Panc1 (cell line): ENCODE measurements around the gene TTPAL. TPM values are rescaled to one million over a fixed set of nuclear protein-coding genes. Genes with fewer than 3 reads are reported as not detected.
A peak's percentile ranks its signal among the peaks of the same experiment; 100 is the strongest.

ENCODE experiments used
- ATAC-seq: fragments of 200-7000 bp; cut with Tn5 transposase; 2 replicates; pipeline ENCODE4 v1.9.1; 2020; ENCODE audit warnings: mild to moderate bottlenecking, moderate library complexity
- BruUV-seq: library from RNA; stranded (reverse); fragments of 400-500 nt; replicated peaks from 2 replicates; lab custom pipeline; 2021; lab: Mats Ljungman, UMichigan
- CTCF ChIA-PET: fragments of 300-600 bp; sonication (Branson Sonifier 250); formaldehyde crosslinking; loops from one replicate; lab custom pipeline; 2022; ENCODE audit warnings: antibody characterized with exemption; lab: Charles Lee
- POLR2A ChIA-PET: fragments of 300-600 bp; sonication (Branson Sonifier 250); formaldehyde crosslinking; loops from one replicate; lab custom pipeline; 2022; ENCODE audit warnings: antibody characterized with exemption; lab: Charles Lee
- DNase-seq: peaks from one replicate; pipeline ENCODE4 v3.0.0-alpha.2; 2010; ENCODE audit warnings: low read depth, low spot score
- H3K27ac ChIP-seq: 2 replicates; pipeline ENCODE4 v1.5.1; 2011; ENCODE audit warnings: mild to moderate bottlenecking, low read length, inconsistent platforms
- H3K27me3 ChIP-seq: fragments of 200-500 bp; sonication (Bioruptor generic); 2 replicates; pipeline ENCODE4 v1.6.0; 2014; ENCODE audit warnings: low read length, inconsistent platforms; ENCODE audit not compliant: control insufficient read depth, insufficient read depth
- H3K36me3 ChIP-seq: fragments of 200-500 bp; sonication (Bioruptor generic); 2 replicates; pipeline ENCODE4 v1.5.1; 2014; ENCODE audit warnings: inconsistent platforms, mild to moderate bottlenecking, low read length, moderate library complexity; ENCODE audit not compliant: control insufficient read depth, insufficient read depth
- H3K4me1 ChIP-seq: 2 replicates; pipeline ENCODE4 v1.5.1; 2011; ENCODE audit warnings: inconsistent platforms, mild to moderate bottlenecking, low read length, moderate library complexity; ENCODE audit not compliant: control insufficient read depth, insufficient read depth
- H3K4me3 ChIP-seq, 2 experiments: 2 replicates each; pipeline ENCODE4 v1.5.1; 2011 to 2012; ENCODE audit warnings: low read depth in 2 of 2, low read length in 2 of 2, mild to moderate bottlenecking in 2 of 2, inconsistent platforms in 1 of 2, moderate library complexity in 1 of 2
- H3K9me3 ChIP-seq: fragments of 200-500 bp; sonication (Bioruptor generic); 2 replicates; pipeline ENCODE4 v1.5.1; 2014; ENCODE audit warnings: low read depth, mild to moderate bottlenecking, inconsistent platforms, low read length, moderate library complexity; ENCODE audit not compliant: control insufficient read depth, insufficient read depth
- CTCF ChIP-seq: fragments of 450-650 bp; IDR thresholded peaks from 2 replicates; pipeline ENCODE4 v1.5.1; 2017; ENCODE audit warnings: mild to moderate bottlenecking
- POLR2AphosphoS5 ChIP-seq: IDR thresholded peaks from 2 replicates; pipeline ENCODE4 v1.6.1; 2012; ENCODE audit warnings: mild to moderate bottlenecking, low read depth, low read length, moderate library complexity
- REST ChIP-seq, 2 experiments: IDR thresholded peaks; 2 replicates each; pipeline ENCODE4 v1.6.1; 2011 to 2012; ENCODE audit warnings: low read depth in 2 of 2, control low read depth in 1 of 2, low read length in 1 of 2, mild to moderate bottlenecking in 1 of 2, moderate library complexity in 1 of 2; ENCODE audit not compliant: insufficient read depth in 1 of 2
- SIN3A ChIP-seq: IDR thresholded peaks from 2 replicates; pipeline ENCODE4 v1.6.1; 2012; ENCODE audit warnings: low read depth, mild to moderate bottlenecking, low read length, moderate library complexity, borderline replicate concordance; ENCODE audit not compliant: insufficient read depth
- TCF7L2 ChIP-seq: IDR thresholded peaks from 2 replicates; pipeline ENCODE4 v1.6.1; 2011; ENCODE audit warnings: mild to moderate bottlenecking, low read depth, low read length, inconsistent platforms
- in situ Hi-C: cut with HindIII; loops from 2 replicates; pipeline ENCODE4 v1.10.0; 2016; ENCODE audit warnings: low sequenced_read_pairs, low pct_unique_long_range_greater_than_20kb
- intact Hi-C: fragments of 100-400 bp; cut with micrococcal nuclease; formaldehyde crosslinking; loops from one replicate; pipeline ENCODE4 v1.10.0; 2022; ENCODE audit not compliant: unreplicated experiment
- total RNA-seq: library from RNA; stranded (reverse); gene quantifications from one replicate; pipeline ENCODE4 v1.2.1, GENCODE V29; 2021; ENCODE audit not compliant: unreplicated experiment

Gene TTPAL
- total RNA-seq, 1 experiment from 2014 or later: 37.4 TPM

- BruUV-seq: no TSS peak
- no peak for ATAC-seq
- Histone ChIP-seq H3K4me1 (peaks cover 13% of the 10 kb centered on the region), H3K27ac (peak overlapping the region; percentile 88), H3K9me3 (no peaks in the 10 kb centered on the region), H3K4me3 (peak overlapping the region; percentile 68 to 94), H3K36me3 (no peaks in the 10 kb centered on the region), H3K27me3 (no peaks in the 10 kb centered on the region)
- in situ Hi-C loops: no loop called here
- TF ChIP-seq TCF7L2 (no peak), CTCF (no peak), POLR2AphosphoS5 (no peak), REST (IDR thresholded peaks at IDR 0.05; ENCODE audit: insufficient read depth in 1 of 2, low read depth in 2 of 2, low read length in 1 of 2) (no peak), SIN3A (no peak)
- ChIA-PET CTCF (no interaction called here), POLR2A (no interaction called here)
- no peak for DNase-seq
- intact Hi-C loops: loop anchor here (10.0 kb wide), 1 partner anchor 72 kb away; no protein-coding TSS in a partner anchor
These were observed 57.3 kb downstream of the TTPAL start for GRCh38 chr20:44532981-44533331.

GRCh38 chr20:44533928-44534327 lies 58.3 kb downstream of the TTPAL start:
- TF ChIP-seq REST (IDR thresholded peaks at IDR 0.05; ENCODE audit: insufficient read depth in 1 of 2, low read depth in 2 of 2, low read length in 1 of 2) (no peak), TCF7L2 (no peak), SIN3A (no peak), CTCF (no peak), POLR2AphosphoS5 (no peak)
- peaks cover 13% of the 10 kb centered on the region for H3K4me1 ChIP-seq
- 0 out of 2 replicates have a peak overlapping the region, but pooled peaks have one; percentile 18 for H3K27ac ChIP-seq
- no TSS peak for BruUV-seq
- no peak for DNase-seq
- POLR2A ChIA-PET: no interaction called here
- intact Hi-C loops (loop anchor here (10.0 kb wide), 1 partner anchor 71 kb away; no protein-coding TSS in a partner anchor), in situ Hi-C loops (no loop called here)
- no peak overlapping the region for H3K4me3 ChIP-seq
- CTCF ChIA-PET: no interaction called here
- no peaks in the 10 kb centered on the region for H3K9me3 ChIP-seq
- no peak for ATAC-seq
- H3K36me3 ChIP-seq: no peaks in the 10 kb centered on the region
- no peaks in the 10 kb centered on the region for H3K27me3 ChIP-seq
